CD4-positive, alpha-beta T cell treated with Interferon gamma for 1 hour (primary cell): ENCODE results near the gene WDR91.
"Not testable (repeated sequence)": the region's sequence is repeated elsewhere in the genome, so short reads cannot be mapped to it uniquely, and the experiment has no call there.

Source experiments
- DNase-seq: peaks from one replicate; pipeline ENCODE4 v3.0.0-alpha.2; 2020

The WDR91 gene

DNA sequence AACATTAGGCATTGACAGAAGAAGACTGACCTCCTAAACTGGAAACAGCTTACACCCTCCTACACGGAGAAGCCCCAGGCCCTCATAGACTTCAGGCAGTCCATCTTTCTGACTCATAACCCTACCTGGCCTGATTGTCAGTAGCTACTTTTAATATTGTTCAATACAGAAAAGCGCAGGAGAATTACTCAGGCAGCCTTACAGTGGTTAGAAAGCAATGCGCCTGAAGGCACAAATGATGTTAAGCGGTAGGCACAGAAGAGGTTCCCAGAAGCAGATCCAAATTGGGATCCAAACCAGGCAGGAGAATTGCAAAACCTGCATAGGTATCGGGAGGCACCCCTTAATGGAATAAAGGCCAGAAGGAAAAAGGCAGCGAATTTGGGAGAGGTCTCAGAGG lies 35.4 kb downstream of the WDR91 start:
- no peak for DNase-seq

DNA sequence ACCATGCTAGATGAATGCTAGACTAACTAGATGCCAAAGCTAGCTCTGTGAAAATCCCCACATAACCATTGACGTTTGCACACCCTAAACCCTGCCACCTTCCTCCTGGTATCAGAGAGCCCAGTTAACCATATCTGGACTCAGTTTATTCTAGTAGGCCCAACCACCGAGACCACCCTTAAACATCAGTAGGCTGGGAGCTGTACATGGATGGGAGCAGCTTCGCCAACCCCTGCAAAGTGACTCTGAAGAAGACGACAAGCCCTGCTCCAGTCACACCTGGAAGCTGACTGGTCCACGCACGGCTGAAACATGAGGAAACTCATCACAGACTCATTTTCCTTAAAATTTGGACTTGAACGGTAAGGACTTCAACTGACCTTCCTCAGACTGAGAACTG lies 36.4 kb downstream of the WDR91 start:
- DNase-seq: no peak

DNA sequence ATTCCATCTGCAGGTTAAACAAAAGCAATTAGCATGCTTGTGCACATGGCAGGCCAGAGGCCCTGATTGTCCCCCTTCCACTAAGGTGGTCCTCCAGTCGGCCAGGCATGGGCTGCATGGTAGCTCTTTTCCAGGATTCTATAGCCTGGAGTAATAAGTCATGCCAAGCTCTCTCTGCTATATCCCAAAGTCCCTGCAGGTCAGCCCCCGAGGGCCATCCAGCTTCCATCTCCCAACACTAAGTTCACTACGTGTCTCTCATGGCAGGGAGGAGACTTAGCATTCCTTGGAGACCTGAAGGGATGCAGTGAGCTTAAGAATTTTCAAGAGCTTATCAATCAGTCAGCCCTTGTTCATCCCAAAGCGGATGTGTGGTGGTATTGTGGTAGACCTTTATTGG lies 37.4 kb downstream of the WDR91 start:
- not testable (repeated sequence) for DNase-seq

DNA sequence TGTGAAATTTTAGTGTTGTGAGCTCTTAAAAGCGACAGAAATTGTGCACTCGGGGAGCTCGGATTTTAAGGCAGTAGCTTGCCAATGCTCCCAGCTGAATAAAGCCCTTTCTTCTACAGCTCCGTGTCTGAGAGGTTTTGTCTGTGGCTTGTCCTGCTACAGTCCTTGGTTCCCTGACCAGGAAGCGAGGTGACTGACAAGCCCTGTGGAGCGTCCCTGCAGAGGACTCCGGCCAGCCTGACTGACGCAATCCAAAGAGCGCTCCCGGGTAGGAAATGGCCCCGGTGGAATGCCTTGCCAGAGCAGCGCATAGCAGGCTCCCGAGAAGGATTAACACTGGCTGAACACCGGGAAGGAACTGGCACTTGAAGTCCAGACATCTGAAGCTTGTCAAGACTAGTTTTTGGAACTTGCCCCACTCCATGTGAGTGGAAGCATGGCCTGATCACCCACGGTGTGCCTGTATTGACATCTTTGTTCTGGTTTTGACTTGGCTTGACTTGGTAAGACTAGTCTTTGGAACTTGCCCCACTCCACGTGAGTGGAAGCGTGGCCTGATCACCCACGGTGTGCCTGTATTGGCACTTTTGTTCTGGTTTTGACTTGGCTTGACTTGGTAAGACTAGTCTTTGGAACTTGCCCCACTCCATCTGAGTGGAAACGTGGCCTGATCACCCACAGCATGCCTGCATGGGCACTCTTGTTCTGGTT lies 39.6 kb downstream of the WDR91 start:
- DNase-seq: not testable (repeated sequence)

DNA sequence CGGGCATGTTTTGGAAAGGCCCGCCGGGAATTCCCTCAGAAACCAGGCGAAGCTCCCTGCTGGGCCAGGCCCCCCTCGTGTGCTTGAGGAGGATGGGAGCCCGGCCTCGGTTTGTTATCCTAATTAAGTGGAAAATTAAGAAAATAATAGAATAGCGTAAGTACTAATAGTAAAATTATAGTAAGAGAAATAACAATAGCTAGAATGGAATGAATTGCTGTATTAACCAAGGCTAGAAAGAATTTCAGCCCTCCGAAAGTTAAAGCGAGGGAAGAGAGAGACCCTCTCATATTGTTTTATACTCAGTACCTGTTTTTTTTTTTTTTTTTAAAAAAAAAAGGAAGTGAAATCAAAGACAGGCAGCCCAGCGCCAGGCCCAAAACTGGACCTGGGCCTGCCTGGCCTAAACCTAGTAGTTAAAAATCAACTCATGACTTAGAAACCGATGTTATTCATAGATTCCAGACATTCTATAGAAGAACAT lies 40.3 kb downstream of the WDR91 start:
- not testable (repeated sequence) for DNase-seq

DNA sequence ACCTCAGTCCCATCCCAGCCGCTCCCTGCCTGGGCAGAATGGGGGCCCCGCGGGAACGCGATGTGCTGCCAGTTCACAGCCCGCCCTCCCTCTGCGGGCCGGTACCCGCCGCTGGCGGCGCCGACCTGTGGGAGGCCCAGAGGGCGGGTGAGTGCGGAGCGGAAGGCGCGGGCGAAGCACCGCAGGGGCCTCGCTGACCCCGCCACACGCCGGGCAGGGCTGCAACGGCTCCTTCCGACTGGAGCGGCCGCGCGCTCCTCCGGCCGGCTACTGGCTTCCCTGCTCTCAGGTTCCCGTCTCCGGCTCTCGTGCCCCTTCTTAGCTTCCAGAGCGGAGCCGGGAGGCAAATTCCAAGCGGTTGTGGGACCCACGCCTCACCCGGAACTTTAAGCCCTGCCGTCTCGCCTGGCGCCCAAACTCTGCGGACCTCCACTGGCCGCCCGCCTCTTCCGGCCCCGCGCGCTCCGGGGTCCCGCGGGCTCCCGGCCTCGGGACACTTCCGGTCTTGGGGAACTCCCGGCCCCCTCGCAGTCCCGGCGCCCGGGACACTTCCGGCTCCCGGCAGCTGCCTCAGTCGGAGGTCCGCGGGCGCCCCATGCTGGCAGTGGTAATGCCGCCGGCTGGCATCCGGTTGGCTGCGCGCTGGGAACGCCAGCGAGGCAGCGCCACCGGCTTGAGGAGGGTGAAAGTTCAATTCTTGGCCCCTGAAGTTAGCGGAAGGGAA lies 40.9 kb downstream of the WDR91 start, which contains the start of gene CYREN:
CYREN (minus strand) TSS at position 434 of the 724 bp plus-strand sequence. CDS start 1,785 bp downstream, outside the sequence.
- DNase-seq: peak; percentile 91

DNA sequence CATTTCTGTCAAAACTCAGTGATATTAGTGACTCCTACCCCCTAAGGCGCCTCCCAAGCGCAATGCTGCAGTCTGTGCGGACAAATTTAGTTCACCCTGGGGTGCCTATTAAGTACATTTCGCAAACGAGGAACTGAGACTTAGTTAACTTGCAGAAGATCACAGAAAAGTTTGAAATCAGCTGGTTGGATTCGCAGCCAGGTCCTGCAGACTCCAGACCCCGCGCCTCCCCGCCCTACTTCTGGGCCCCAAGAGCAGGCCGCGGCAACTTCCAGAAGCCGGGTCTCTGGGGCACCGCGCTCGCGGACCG lies 41.4 kb downstream of the WDR91 start:
- DNase-seq: no peak

DNA sequence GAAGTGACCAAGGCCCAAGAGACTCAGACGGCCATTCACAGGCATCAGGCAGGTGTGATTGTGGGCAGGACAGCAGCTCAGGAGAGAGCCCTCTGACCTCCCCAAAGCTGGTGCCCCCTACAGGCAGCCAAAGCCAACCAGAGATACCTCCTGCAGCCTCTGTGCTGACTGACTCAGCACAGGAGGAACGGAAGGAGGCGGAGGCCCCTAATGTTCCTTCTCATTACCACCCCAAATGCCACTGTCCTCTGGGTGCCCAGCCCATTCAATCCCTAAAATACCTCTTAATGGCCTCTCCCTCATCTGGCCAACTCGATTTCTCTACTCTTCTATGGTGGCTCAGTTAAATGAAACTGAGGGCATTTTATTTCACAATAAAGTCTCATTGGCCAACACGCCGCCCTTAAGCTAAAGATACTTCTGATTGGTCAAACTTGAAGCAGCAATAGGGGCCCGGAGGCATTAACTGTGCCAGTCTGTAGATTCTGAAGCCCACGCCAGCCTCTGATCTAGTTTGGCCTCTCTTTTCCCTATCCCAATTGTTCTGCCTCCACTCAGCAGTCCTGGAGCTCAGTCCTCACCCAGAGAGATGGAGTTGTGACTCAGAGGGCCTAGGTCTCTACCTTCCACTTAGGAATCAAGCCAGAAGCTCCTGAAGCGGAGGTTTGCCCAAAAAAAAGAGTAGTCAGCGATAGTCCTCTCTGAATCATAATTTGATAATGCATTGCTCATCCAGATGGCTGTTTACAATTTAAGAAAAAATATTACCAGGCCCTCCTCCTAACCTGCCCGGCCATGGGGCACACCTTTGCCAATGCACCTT lies 42.0 kb downstream of the WDR91 start:
- peak; percentile 67 for DNase-seq

DNA sequence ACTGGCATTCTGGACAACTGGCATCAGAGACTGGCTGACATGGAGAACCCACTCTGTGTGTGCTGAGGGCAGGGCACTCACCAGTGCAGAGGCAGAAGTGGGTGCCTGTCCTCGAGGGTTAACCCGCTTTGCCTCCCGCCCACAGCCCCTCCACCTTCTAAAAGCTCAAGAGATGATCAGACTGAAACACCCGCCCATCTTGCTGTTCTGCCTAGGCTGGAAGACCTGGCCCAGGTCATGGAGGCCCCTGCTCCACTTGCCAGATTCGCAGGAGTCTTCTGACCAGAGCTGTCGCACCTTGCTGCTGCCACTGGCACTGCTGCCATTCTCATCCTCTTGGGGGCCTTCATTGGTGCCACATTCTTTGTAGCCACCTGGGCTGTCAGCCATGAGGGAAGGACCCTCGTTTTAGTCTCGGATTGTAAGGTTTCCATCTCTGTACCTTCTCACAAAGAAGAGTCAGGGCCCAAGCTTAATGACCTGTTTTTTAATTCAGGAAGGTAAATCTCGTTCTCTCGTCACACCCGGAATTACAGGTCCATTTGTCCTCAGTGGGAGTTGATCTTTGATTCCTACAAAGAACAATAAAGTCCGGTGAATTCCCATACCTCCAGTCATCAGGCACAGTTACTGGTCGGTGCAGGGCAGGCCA lies 42.7 kb downstream of the WDR91 start:
- no peak for DNase-seq

DNA sequence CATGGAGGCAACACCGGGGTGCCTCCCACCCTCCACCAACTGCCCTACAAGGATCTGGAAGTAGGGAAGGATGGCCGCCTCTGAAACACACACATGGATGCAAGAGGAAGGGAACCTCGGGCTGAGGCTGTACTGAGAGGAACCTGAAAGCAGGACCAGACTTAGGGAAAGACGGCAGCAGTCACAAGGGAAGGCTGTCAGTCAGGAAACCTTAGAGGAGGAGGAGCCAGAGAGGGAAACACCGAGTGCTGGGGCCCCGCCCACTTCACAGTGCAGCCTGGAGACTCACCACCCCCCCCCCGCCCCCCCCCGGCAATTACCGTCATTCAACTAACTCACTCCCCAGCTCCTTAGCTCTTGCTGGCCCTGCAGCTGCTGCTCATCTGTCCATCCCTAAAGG lies 43.3 kb downstream of the WDR91 start:
- peak; percentile 53 for DNase-seq

DNA sequence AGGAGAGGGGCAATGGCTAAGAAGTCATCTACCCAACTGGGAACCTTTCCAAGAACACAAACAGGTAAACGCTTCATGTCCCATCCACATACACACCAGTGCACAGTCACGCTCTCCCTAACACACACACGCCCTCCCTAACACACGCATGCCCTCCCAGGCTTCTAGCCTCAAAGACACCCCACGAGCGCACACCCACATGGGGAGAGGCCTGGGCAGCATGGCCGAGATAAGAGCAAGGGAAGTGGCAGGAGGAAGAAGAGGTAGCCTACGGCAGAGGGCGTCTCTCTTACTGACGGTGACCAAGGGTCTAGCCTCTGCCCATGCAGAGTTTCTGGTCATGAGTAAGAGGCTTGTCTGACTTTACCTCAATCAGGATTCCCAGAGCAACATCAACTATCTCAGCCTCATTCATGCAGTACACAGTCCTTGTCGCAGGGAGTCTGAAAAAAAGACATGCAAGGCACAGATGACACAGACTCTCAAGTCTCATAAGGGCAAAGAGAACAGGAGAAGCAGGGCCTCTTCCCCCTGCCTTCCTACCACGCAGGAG lies 43.9 kb downstream of the WDR91 start:
- DNase-seq: no peak

DNA sequence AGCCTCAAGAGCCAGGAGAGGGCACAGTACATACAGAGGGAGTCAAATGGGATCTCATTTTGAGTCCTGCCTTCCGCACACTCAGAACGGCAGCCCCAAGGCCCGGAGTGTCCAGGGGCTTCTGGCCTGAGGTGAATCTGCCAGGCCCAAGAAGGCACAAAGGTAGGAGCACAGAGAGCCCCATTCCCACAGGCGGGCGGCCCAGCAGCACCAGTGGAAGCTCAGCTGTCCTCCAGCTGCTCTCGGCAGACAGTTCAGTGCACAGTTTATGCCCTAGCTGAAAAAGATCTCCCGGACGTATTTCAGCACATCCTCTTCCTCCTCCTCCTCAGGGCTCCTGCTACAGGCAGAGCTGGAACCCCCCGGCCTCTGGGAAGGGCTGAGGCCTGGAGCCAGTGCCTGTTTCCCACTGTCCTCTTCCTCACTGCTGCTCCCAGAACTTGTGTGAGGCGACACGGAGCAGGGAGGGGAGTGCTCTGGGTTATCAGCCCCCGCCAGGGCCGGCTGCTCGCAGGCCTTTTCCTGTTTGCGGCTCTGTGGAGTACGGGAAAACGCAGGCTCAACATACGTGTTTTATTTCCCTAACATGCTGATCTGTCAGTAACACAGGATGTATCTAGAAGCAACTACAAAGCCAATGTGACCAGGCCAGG lies 44.9 kb downstream of the WDR91 start:
- no peak for DNase-seq

DNA sequence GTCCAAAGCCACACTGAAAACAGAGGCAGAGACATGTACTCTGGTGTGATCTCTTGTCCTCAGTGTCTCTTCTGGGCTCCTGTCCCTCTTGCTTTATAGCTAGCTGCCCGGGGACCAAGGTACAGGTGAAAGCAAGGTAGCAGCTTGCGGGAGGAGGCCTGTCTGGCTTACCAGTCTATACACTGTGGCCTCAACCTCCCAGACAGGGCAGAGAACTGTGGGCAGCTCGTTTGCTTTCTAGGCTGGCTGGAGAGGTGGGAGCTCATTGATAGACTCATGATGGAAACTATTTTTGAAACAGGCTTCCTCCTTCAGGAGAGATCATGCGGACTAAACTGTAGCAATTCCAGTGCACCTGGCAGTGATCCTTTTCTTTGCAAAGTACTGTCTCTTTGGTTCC lies 45.5 kb downstream of the WDR91 start:
- no peak for DNase-seq

DNA sequence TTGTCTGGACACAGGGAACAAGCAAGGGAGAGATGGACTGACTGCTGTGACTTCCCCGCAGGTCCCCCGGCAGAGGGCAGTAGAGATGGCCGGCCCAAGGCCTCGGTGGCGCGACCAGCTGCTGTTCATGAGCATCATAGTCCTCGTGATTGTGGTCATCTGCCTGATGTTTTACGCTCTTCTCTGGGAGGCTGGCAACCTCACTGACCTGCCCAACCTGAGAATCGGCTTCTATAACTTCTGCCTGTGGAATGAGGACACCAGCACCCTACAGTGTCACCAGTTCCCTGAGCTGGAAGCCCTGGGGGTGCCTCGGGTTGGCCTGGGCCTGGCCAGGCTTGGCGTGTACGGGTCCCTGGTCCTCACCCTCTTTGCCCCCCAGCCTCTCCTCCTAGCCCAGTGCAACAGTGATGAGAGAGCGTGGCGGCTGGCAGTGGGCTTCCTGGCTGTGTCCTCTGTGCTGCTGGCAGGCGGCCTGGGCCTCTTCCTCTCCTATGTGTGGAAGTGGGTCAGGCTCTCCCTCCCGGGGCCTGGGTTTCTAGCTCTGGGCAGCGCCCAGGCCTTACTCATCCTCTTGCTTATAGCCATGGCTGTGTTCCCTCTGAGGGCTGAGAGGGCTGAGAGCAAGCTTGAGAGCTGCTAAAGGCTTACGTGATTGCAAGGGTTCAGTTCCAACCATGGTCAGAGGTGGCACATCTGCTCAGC lies 46.8 kb downstream of the WDR91 start:
- no peak for DNase-seq

DNA sequence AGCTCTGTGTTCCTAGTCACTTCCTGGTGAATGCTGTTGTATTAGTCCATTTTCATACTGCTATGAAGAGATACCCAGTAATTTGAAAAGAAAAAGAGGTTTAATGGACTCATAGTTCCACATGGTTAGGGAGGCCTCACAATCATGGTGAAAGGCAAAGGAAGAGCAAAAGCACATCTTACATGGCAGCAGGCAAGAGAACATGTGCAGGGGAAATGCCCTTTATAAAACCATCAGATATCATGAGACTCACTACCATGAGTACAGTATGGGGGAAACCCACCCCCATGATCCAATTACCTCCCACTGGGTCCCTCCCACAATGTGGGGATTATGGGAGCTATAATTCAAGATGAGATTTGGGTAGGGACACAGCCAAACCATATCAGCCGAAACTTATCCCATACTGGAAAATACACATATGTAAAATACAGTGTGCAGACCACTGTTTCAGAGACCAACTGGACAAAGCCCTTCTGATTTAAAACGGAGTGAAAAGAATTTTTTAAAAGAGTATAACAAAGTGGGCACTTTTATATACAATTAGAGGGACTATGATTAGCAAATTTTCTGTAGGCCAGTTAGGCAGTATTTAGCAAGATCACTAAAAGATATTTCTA lies 48.8 kb downstream of the WDR91 start:
- no peak for DNase-seq

DNA sequence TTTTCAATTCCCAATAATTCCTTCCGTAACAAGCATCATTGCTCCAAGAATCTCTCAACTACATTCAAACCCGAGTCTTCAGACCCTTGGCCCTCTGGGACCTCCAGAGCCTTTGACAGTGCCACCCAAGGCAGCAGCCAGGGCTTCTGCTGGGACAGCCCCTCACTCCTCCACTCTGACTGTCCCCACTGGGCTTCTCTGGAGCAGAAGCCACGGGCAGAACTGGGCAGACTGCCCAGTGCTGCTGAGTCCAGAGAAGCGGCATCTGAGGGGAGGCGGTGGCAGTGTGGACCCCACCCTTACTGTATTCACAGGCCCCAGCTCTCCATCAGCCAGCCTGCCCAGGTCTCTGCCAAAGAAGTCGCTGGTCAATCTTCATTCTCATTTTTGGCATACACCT lies 49.7 kb downstream of the WDR91 start:
- DNase-seq: no peak

DNA sequence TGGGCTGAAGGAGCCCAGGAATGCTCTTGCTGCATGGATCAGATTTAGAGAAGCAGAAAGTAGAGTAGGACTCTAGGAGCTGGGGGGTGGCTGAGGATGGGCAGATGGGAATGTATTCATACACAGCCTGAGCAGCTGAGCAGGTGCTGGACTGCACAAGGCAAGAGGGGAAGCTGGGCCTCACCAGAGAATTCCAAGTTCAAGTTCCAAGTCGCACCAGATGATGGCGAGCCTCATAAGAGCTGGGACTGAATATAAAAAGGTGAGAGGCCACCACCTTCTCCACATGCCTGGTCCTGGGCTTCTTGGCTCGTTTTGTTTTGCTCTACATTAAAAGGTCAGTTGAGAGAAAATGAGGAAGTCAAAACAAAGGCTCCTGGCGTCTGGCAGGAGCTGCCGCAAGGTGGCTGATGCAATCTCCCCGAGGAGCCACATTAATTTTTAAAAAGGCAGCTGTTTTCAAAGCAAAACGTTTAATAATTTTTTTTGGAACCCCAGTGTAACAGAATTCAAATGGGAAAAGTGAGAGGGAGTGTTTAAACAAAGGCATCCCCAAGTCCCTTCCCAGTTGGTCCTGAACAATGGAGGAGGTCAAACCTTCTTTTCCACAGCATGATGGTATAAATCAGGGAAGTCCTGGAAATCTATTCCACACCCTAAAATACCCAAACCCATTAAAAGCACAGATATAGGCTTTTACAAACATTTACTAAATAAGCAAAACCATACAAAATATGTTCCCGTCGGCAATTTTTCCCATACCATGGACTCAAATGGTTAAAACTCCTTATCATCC lies 50.3 kb downstream of the WDR91 start:
- DNase-seq: peak; percentile 26

DNA sequence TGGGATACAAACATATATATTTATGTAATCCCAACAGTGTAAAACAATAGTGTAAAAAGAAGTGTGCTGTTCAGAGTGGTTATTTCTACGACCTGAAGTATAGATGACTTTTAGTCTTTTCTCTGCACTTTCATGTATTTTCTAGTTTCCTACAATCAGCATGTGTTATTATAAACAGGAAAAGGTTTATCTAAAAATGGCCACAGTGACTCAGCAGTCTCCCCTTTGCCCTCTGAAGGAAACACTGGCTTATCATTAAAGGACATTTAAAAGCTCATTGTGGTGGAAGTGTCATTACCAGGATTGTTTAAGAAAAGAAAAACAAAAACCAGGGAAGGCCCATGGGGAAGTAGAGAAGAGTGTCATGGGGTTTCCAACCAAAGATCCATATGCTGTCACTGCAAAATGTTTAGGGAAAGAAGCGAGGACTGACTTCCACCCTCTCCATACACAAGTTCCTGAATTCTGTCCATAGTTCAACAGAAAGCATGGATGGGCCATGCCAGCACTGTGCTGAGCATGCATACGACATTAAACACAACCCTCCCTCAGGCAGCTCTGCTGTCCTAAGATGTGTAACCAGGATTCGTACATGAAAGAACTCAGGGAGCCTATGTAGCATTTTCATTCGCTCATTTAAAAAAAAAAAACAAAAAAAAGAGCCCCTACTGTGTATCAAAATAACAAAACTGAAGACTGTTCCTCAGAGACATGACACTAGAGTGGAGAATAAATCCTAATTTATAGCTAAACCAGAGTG lies 51.0 kb downstream of the WDR91 start:
- DNase-seq: no peak

DNA sequence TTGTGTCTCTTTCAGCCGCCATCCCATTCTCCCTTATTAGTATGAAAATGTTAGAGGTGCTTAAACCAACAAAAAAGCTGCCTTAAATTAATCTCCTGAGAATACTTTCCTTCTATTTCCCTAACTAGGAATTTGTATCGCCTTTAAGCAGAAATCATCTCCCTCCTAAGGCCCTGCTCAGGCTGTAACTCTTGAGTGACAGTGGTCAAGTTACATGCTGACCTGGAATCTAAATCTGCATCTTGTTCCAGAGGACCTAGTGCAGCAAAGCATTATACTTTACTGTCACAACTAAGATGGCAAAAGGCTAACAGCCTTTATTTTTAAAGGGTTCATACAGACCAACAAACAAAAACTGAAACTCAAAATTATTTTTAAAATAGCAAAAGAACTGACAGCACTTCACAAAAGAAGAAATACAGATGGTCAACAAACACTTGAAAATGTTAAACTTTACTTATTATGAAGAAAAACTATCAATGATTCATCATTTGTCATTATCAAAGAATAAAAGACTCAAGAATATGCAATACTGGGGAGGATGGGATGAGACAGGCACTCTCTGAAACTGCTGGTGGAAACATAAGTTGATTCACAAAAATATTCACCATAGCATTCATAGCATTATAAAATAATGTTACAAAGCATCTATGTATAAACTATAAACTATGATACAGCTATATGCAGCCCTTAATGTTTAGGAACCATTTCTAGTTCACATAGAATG lies 51.8 kb downstream of the WDR91 start:
- DNase-seq: no peak
